ENCODE results near the gene TEX44. TPM values are rescaled to one million over a fixed set of nuclear protein-coding genes. Genes with fewer than 3 reads are reported as not detected.
A peak's percentile ranks its signal among the peaks of the same experiment; 100 is the strongest.

Gene TEX44
- total RNA-seq, 4 donors from 2014 or later = not detected

GRCh38 chr2:231640241-231640640 lies 47.6 kb downstream of the TEX44 start:
- DNase-seq (ENCODE audit: low spot score) = no peak
- no peak for ATAC-seq (ENCODE audit: low FRiP score)
- no peak for TF ChIP-seq CTCF (IDR thresholded peaks at IDR 0.05)

DNA sequence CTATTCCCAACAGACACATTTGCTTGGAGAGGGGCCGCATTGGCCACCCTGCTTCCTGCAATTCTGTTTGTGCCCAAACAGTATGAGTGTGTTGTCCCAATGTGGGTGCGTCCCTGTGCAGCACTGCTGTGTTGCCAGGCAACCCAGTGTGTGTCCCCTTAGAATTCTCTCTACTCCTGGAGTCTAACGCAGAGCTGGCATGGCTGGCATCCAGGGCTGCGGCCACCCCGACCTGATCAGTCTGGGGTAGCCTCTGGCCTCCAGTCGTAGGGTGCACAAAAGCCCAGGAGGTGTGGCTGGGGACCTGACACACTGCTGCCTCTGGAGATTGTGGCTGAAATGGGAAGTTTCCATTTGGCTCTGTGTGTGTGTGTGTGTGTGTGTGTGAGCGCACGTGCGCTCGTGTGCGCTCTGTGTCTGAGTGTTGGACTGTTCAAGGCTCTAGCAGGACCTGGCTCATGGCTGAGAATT lies 48.0 kb downstream of the TEX44 start:
- no peak for TF ChIP-seq CTCF (IDR thresholded peaks at IDR 0.05)
- no peak for DNase-seq (ENCODE audit: low spot score)
- peak; percentile 11 for ATAC-seq (ENCODE audit: low FRiP score)

GRCh38 chr2:231642631-231643494 lies 50.2 kb downstream of the TEX44 start:
- ATAC-seq (ENCODE audit: low FRiP score) (peak; percentile 95), DNase-seq (ENCODE audit: low spot score) (peak; percentile 60)
- TF ChIP-seq CTCF (IDR thresholded peaks at IDR 0.05) = no peak

DNA sequence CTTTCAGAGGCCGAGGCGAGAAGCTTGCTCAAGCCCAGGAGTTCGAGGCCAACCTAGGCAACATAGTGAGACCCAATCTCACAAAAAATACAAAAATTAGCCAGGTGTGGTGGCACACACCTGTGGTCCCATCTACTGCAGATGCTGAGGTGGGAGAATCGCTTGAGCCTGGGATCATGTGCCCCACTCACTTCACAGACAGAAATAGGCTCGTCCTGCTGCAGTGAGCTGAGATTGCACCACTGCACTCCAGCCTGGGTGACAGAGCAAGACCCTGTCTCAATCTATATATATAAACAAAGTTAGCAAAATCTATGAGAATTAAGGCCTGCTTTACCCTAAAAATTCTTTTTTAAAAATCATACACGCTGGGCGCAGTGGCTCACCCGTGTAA lies 50.8 kb downstream of the TEX44 start:
- ATAC-seq (ENCODE audit: low FRiP score) = no peak
- DNase-seq (ENCODE audit: low spot score) = no peak
- TF ChIP-seq CTCF (IDR thresholded peaks at IDR 0.05) = no peak

Other genes starting within 250 kb of the TEX44 start
- gene B3GNT7, start 197.2 kb upstream of the TEX44 start, total RNA-seq = 10 to 100 TPM in 1 of 4 donors, 1 to 10 TPM in 3; 2.8 to 12.6 (median 6.1) TPM
- gene NCL, start 128.4 kb upstream of the TEX44 start, total RNA-seq = 100 to 1,000 TPM; 174 to 495 (median 225) TPM
- 1 to 10 TPM in 2 of 4 donors, under 1 TPM in 2; 0.65 to 2.5 (median 1.4) TPM for gene NMUR1, start 62.4 kb upstream of the TEX44 start, total RNA-seq
- 1,000 to 10,000 TPM in 1 of 4 donors, 100 to 1,000 TPM in 3; 757 to 1,307 (median 926) TPM for gene PTMA, start 115.7 kb downstream of the TEX44 start, total RNA-seq
- gene PDE6D, start 188.4 kb downstream of the TEX44 start, total RNA-seq = 10 to 100 TPM; 13.8 to 38.8 (median 17.9) TPM
- 10 to 100 TPM; 13.8 to 36.9 (median 23.2) TPM for gene COPS7B, start 193.6 kb downstream of the TEX44 start, total RNA-seq